GM18951 (cell line): ENCODE results near the gene DR1.
"Not testable (repeated sequence)": the region's sequence is repeated elsewhere in the genome, so short reads cannot be mapped to it uniquely, and the experiment has no call there.

Source experiments
- POLR2A ChIP-seq: IDR thresholded peaks from 4 replicates; pipeline ENCODE4 v1.6.1; 2011; ENCODE audit warnings: mild to moderate bottlenecking; ENCODE audit not compliant: insufficient read length, insufficient read depth; ENCODE audit errors: extremely low read depth
- in situ Hi-C: fragments of 300-500 bp; cut with MboI; formaldehyde crosslinking; loops from one replicate; pipeline ENCODE4 v1.12.0; 2022; ENCODE audit warnings: low sequenced_read_pairs, mixed read lengths, inconsistent platforms; ENCODE audit not compliant: unreplicated experiment

Gene DR1

DNA sequence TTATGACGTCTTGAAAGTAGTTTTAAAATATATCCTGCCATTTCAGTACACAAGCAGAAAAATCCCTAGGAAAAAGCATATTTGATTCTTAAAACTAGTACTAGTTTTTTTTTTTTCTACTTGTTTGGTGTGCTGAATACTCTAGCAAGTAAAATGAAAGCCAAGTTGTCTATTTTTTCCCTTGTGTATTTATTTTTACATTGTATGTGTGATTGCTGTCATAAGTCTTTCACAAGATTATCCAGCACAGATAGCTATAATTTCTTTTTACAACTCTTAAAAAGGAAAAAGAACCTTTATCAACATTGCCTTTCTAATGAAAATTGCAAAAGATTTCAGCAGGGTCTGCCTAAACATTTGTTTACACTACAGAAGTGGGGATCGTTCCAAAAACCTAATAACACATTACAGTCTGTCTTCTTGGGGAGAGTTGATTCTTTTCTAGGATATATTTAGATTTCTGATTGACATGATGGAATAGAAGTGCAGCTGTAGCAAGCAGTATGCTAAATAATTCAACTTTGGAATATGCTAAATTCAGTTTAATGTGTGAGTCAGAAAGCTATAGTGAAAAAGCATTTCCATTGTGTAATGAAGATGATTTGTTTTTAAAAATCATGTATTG, 2.5 kb downstream of the DR1 start:
- in situ Hi-C loops = no loop called here

GRCh38 chr1:93349231-93350135, 3.8 kb downstream of the DR1 start:
- in situ Hi-C loops = no loop called here
- TF ChIP-seq POLR2A = no peak

More for the DNA sequence above, 2.5 kb downstream of the DR1 start:
- TF ChIP-seq POLR2A = no peak

DNA sequence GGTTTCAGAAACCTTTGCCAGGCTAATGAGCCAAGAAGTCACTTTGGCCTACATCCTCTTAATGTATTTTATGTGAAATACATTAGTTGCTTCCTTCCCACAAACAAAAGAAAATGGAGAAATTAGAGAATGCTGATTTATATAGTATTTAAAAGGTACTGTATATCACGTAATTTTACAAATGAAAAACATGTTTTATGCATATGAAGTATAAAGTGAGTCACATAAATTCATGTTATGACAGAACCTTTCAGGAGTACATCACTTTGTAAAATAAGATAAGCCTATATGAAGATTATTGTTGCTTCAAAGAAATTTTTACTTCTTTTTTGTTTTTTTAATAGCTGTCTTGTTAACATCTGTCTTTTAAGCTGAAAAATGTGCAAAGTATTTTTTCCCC, 4.6 kb downstream of the DR1 start:
- no peak for TF ChIP-seq POLR2A
- in situ Hi-C loops = no loop called here

GRCh38 chr1:93350875-93351274, 5.2 kb downstream of the DR1 start:
- in situ Hi-C loops = no loop called here
- TF ChIP-seq POLR2A = no peak

GRCh38 chr1:93351346-93351745, 5.6 kb downstream of the DR1 start:
- in situ Hi-C loops = not testable (repeated sequence)

DNA sequence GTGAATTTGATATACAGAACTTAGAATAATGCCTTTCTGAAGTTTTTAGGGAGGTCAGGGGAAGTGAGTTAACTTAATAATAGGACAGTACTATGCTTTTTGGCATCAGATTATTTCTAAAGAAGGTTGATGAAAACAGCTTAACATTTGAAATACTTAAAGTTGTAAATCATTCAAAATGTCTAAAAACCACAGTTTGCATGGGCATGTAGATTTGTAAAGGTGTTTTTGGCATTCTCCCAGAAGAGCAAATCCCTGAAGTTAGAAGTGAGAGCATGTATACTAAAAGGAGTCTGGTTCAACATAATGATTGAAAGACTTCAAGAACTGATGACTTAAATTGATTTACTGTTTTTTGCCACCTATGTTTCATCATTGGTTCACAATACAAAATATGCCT, 6.7 kb downstream of the DR1 start:
- in situ Hi-C loops = no loop called here
- TF ChIP-seq POLR2A = no peak

- TF ChIP-seq POLR2A = no peak
These were observed 7.6 kb downstream of the DR1 start for GRCh38 chr1:93353286-93353685.

DNA sequence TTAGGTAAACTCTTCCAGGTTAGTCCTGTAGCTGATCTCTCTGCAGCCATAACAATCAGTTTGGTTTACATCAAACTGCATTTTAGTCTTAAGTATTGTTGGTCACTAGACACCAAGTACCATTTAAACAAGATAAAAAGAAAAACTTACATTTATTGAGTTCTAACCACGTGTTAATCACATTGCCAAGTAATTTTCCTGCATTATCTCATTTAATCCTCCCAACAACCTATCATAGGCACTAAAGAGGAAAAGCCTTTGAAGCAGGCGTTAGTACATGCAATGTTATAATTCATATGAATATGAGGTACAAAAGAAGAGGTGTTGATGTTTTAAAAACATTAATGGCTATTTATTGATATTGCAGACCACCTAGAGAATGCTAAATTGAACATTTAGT, 9.0 kb downstream of the DR1 start:
- in situ Hi-C loops = no loop called here

More at GRCh38 chr1:93353286-93353685, 7.6 kb downstream of the DR1 start:
- in situ Hi-C loops = no loop called here

DNA sequence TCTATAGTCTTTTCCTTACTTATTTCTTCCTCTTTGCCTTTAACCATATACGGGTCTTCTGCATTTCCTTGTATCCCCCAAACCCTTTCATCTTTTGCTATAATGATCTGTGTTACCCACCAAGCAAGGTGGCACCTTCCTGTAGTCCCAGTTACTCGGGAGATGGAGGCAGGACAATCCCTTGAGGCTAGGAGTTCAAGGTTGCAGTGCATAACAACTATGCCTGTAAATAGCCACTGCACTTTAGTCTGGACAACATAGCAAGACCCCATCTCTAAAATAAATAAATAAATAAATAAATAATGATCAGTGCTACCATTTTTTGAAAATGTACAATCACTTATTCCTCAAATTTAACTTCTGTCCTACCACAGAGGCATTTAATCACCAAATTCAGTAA, 11.5 kb downstream of the DR1 start:
- no peak for TF ChIP-seq POLR2A
- in situ Hi-C loops = no loop called here

More for the DNA sequence above, 9.0 kb downstream of the DR1 start:
- no peak for TF ChIP-seq POLR2A

DNA sequence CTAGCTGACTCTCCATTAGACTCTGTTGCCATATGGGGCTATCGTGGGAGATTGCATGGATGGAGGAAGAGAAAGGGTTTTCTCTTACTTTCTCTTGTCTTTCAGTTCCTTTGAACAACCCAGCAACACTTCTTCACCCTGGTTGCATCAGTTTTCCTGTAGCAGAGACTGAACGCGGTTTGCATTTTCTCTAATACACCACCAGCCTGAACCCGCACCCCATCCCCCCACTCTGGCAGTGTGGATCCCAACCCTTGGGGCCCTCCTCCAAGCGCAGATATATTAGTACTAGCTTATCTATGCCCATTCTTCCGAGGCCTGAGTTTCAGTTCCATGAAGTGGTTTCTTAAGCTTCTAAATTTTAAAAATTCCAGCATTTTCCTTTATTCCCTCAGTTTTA, 12.6 kb downstream of the DR1 start:
- in situ Hi-C loops = no loop called here
- no peak for TF ChIP-seq POLR2A

GRCh38 chr1:93360111-93360510, 14.4 kb downstream of the DR1 start:
- no peak for TF ChIP-seq POLR2A
- in situ Hi-C loops = no loop called here

- in situ Hi-C loops = no loop called here
- no peak for TF ChIP-seq POLR2A
These were observed 16.5 kb downstream of the DR1 start for GRCh38 chr1:93362237-93362636.

DNA sequence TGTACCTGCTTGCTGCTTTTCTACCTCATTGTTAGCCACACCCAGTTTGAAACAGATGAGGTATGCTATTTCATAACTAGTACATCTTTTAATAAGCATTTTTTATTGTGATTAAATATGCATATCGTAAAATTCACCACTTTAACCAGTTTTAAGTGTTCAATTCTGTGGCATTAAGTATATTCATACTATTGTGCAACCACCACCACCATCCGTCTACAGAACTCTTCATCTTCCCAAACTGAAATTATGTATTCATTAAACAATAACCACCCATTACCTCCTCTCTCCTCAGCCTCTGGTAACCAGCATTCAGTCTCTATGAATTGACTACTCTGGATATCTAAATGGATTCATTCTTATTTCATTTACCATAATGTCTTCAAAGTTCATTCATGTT, 20.1 kb downstream of the DR1 start:
- TF ChIP-seq POLR2A = no peak
- in situ Hi-C loops = no loop called here

- in situ Hi-C loops = no loop called here
- no peak for TF ChIP-seq POLR2A
These were observed 24.0 kb downstream of the DR1 start for GRCh38 chr1:93369734-93370133.
